Measurements from ENCODE around the gene TBC1D2B. TPM values are rescaled to one million over a fixed set of nuclear protein-coding genes. Genes with fewer than 3 reads are reported as not detected.
A peak's percentile ranks its signal among the peaks of the same experiment; 100 is the strongest.
"Not testable (repeated sequence)": the region's sequence is repeated elsewhere in the genome, so short reads cannot be mapped to it uniquely, and the experiment has no call there.

The TBC1D2B gene
- total and polyA plus RNA-seq, 8 donors: 9.3 to 61.7 (median 38.8) TPM

GRCh38 chr15:77994893-77995536 is 82.5 kb downstream of the TBC1D2B start:
- H3K27me3 ChIP-seq; H3K4me3 ChIP-seq; DNase-seq; intact Hi-C loops (cut with DNase I; ENCODE audit: low total_unique reads); H3K9me3 ChIP-seq: not testable (repeated sequence)
- 36 to 65% (median 61%) methylated on average over 11 to 15 of the region's 15 CpGs for WGBS, 5 donors
- Histone ChIP-seq H3K36me3 (peaks cover 13 to 41% (median 35%) of the 10 kb centered on the region in 4 donors), H3K27ac (peak overlapping the region in 4 of 5 donors; percentile 75 to 82 (median 80)), H3K4me1 (peaks cover 44 to 73% (median 56%) of the 10 kb centered on the region in 4 donors)
- TF ChIP-seq POLR2AphosphoS5 (IDR thresholded peaks at IDR 0.05): peak in 1 of 3 donors; percentile 43

GRCh38 chr15:77993970-77994693 is 83.4 kb downstream of the TBC1D2B start:
- H3K27me3 ChIP-seq; H3K4me3 ChIP-seq; intact Hi-C loops (cut with DNase I; ENCODE audit: low total_unique reads); H3K9me3 ChIP-seq: not testable (repeated sequence)
- H3K27ac ChIP-seq: peak overlapping the region; percentile 75 to 84 (median 81)
- TF ChIP-seq POLR2AphosphoS5 (IDR thresholded peaks at IDR 0.05): peak in 1 of 3 donors; percentile 32
- peaks cover 13 to 32% (median 27%) of the 10 kb centered on the region in 4 donors for H3K36me3 ChIP-seq
- H3K4me1 ChIP-seq: peaks cover 44 to 75% (median 57%) of the 10 kb centered on the region in 4 donors
- peak; percentile 77 to 80 for DNase-seq
- WGBS, 5 donors: 21 to 40% (median 35%) methylated on average over 6 to 17 of the region's 18 CpGs

- TF ChIP-seq POLR2AphosphoS5 (IDR thresholded peaks at IDR 0.05) (no peak), CTCF (IDR thresholded peaks at IDR 0.05) (no peak), EP300 (IDR thresholded peaks at IDR 0.05) (no peak), POLR2A (IDR thresholded peaks at IDR 0.05) (no peak)
- H3K27me3 ChIP-seq: no peaks in the 10 kb centered on the region
- 87 to 90% (median 89%) methylated on average over 14 to 15 of the region's 15 CpGs for WGBS, 5 donors
- peaks cover 44 to 78% (median 61%) of the 10 kb centered on the region in 4 donors for H3K4me1 ChIP-seq
- H3K27ac ChIP-seq: peak overlapping the region; percentile 75 to 84 (median 81)
- peaks cover 13 to 25% (median 20%) of the 10 kb centered on the region in 4 donors for H3K36me3 ChIP-seq
- H3K4me3 ChIP-seq: no peak overlapping the region
- H3K9me3 ChIP-seq: no peaks in the 10 kb centered on the region
- DNase-seq: no peak
- intact Hi-C loops (cut with DNase I; ENCODE audit: low total_unique reads): no loop called here
Observed at GRCh38 chr15:77993374-77993911, 84.1 kb downstream of the TBC1D2B start.

- H3K4me1 ChIP-seq: peaks cover 44 to 84% (median 69%) of the 10 kb centered on the region in 4 donors
- intact Hi-C loops (cut with DNase I; ENCODE audit: low total_unique reads): no loop called here
- no peaks in the 10 kb centered on the region for H3K27me3 ChIP-seq
- no peak overlapping the region for H3K4me3 ChIP-seq
- H3K36me3 ChIP-seq: peaks cover 4 to 17% (median 11%) of the 10 kb centered on the region in 4 donors
- DNase-seq: peak in 1 of 2 donors; percentile 58
- WGBS, 5 donors: 70 to 83% (median 78%) methylated on average over 16 to 26 of the region's 28 CpGs
- peak overlapping the region; percentile 50 to 82 (median 81) for H3K27ac ChIP-seq
- H3K9me3 ChIP-seq: no peaks in the 10 kb centered on the region
- TF ChIP-seq POLR2AphosphoS5 (IDR thresholded peaks at IDR 0.05) (no peak), POLR2A (IDR thresholded peaks at IDR 0.05) (no peak), CTCF (IDR thresholded peaks at IDR 0.05) (no peak), EP300 (IDR thresholded peaks at IDR 0.05) (no peak)
Observed at GRCh38 chr15:77992356-77993222, 84.9 kb downstream of the TBC1D2B start.

All from stomach (tissue), 9 donors.